GM21619 (cell line): ENCODE measurements around the gene GNAI3.

ENCODE experiments used
- ATAC-seq: cut with Tn5 transposase; IDR thresholded peaks from one replicate; pipeline ENCODE4 v1.9.1; 2021; ENCODE audit not compliant: unreplicated experiment

Gene GNAI3

GRCh38 chr1:109622137-109622892, 73.9 kb downstream of the GNAI3 start:
- ATAC-seq = no peak

GRCh38 chr1:109622895-109623294, 74.5 kb downstream of the GNAI3 start:
- ATAC-seq = no peak

DNA sequence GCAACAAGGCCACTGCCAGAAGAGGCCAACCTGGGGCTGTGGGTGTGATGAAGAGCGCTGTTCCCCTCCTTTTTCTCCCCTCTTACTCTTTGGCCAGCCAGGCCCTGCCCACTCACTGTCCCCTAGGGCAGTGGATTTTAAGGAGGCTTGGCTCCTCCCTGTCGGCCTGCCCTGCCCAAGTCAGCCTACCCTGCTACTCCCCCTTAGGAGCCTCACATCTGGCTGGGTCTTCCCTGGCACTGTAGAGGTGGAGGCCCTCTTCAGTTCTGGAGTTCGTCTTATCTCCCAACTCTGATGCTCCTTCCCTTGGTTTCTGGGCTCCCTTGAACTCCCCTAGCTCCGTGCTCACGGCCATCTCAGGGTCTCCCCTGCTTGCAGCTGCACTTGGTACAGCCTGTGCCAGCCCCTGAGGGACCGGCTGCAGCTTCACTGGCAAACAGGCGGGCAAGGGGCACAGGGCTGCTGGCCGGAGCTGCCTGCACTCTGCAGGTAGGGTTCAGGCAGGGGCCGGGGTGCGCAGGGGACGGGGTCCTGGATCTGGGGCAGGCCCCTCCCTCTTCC, 75.3 kb downstream of the GNAI3 start:
- no peak for ATAC-seq

DNA sequence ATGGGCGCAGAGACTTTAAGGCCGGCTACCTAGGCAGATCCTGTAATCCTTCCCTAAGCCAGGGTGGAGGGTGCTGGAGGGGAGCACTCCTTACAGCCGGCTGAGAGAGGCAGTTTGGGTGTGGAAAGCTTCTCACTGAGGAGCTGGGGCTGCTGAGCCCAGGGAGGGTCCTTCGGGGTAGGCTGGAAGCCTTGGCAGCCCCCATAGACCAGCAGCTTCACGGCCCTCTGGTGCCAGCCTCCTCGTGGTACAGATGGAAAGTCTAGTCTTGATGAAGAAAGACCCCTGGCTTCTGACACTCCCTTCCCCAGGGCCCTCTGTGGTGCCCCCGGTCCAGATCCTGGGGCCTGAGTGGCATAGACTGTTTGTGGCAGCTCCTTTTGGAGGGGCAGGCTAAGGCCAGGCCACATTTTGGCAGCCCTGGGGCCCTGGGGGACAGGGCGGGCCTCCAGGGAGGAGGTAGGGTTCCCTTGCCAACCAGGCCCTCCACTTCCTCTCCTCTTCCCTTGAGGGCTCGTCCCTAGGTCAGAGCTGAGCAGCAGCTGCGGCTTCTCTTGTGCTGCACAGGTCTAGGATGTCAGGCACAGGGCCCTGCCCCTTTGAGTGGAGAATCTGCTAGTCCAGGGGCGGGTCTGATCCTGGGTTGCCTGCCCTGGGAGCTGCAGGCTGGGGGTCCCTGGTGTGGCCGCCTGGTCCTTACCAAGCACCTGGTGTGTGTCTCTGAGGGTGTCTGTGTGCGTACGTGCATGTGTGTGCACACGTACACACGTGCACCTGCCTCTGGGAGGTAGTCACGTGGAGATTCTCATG, 76.0 kb downstream of the GNAI3 start:
- no peak for ATAC-seq

DNA sequence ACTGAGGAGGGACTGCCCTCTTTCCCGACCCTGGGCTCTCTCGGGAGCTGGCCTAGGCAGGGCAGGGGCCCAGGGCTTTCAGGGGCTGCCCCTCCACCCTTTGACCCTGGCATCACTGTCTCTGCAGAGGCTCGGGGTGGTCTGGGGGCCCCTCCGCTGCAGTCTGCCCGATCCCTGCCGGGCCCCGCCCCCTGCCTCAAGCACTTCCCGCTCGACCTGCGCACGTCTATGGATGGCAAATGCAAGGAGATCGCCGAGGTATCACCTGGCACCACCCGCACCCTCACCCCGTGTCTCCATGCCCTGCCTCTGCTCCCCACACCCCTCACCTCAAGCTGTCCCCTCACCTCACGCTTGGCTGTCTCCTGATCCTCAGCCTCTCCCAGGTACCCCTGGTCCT, 76.8 kb downstream of the GNAI3 start:
- ATAC-seq = no peak

DNA sequence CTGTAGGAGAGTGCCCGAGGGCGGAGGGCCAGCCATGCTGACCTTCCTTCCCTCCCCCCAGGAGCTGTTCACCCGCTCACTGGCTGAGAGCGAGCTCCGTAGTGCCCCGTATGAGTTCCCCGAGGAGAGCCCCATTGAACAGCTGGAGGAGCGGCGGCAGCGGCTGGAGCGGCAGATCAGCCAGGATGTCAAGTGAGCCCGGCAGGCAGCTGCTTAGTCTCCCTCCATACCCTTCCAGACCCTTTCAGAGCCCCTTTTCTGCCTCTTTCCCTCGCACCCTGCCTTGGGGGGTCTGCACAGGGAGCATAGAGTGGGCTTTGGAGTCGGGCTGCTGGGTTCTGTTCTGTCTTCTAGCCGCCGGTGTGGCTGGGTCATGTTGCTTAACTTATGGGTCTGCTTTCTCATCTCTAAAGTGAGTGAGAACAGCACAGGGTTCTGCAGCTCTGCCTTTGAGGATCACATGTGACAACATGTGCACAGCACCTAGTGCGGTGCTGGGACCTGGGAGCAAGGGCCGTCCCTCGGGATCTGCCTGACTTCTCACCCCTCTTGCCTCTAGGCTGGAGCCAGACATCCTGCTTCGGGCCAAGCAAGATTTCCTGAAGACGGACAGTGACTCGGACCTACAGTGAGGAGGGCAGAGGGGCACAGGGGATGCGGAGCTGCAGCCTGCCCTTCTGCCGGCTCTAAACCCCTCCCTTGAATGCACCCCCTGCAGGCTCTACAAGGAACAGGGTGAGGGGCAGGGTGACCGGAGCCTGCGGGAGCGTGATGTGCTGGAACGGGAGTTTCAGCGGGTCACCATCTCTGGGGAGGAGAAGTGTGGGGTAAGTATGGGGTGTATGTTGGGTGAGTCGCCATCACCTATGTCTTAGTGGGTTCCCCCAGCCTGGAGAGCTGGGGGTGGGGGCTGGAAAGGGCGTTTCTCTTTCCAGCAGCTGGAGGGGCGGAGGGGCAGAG, 77.5 kb downstream of the GNAI3 start:
- no peak for ATAC-seq

- ATAC-seq = no peak
Observed at GRCh38 chr1:109626682-109627408, 78.4 kb downstream of the GNAI3 start.

DNA sequence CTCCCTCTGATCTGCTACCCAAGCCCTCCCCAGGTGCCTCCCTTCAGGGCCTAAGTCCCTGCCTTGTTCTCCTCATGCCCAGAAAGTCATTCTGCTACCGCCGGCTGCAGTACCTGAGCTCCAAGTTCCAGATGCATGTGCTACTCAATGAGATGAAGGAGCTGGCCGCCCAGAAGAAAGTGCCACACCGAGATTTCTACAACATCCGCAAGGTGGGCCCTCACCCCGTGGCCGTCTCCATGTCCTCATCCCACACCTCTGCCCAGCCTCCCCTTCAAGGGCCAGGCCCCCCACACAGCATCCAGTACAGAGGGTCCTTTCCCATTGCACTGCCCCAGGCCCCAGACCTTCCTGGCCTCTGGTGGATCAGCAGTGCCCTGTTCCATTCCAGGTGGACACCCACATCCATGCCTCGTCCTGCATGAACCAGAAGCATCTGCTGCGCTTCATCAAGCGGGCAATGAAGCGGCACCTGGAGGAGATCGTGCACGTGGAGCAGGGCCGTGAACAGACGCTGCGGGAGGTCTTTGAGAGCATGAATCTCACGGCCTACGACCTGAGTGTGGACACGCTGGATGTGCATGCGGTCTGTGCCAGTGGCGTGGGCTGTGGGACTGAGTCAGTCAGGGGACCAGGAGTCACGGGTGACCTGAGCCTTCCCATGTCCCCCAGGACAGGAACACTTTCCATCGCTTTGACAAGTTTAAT, 79.4 kb downstream of the GNAI3 start:
- no peak for ATAC-seq

DNA sequence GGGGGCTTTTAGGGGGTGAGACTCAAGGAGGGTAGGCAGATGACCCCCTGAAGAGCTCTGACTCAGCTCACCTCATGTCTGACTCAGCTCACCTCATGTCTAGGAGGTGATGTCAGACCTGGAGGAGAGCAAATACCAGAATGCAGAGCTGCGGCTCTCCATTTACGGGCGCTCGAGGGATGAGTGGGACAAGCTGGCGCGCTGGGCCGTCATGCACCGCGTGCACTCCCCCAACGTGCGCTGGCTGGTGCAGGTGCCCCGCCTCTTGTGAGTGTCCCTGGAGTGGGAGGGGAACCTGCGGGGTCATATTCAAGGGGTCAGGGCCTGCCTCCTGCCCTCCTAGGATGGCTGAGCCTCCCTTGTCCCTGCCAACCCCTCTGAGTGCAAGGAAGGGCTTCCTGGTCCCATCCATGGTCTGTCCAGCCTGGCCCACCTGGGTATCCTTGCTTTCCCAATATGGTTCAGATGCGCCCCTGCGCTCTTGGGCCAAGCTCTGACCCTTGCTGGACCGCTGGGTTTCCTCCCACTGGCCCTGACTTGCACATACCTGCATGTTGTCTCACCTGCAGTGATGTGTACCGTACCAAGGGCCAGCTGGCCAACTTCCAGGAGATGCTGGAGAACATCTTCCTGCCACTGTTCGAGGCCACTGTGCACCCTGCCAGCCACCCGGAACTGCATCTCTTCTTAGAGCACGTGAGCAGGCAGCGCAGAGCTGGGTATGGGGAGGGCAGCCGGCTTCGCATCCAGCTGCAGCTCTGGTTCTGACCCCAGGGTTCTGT, 80.3 kb downstream of the GNAI3 start:
- no peak for ATAC-seq

GRCh38 chr1:109629372-109630030, 81.1 kb downstream of the GNAI3 start:
- no peak for ATAC-seq

DNA sequence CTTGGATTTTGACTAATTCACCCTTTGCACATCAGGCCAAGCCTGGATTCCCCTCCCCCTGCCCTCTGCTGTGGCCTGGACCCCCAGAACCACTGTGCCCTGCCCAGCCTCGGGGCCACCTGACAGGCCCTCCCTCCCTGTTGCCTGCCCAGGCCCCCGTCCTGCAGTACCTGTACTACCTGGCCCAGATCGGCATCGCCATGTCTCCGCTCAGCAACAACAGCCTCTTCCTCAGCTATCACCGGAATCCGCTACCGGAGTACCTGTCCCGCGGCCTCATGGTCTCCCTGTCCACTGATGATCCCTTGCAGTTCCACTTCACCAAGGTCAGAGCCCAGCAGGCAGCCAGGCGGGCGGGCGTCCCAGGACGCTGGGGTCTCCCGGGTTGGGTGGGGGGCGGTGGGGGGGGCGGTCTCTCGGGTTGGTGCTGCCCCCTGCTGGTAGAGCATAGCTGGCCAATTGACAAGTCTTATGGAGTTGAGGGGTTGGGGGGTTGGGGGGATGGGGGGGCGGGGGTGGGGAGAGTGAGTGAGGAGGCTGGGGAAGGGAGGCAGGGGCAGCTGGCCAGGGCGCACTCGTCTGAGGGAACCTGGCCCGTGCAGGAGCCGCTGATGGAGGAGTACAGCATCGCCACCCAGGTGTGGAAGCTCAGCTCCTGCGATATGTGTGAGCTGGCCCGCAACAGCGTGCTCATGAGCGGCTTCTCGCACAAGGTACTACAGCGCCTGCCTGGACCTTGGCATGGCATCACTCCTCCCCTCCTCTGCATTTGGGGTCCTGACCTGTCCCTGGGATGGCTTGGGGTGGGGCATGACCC, 81.9 kb downstream of the GNAI3 start:
- no peak for ATAC-seq

- no peak for ATAC-seq
Observed at GRCh38 chr1:109630898-109631512, 82.6 kb downstream of the GNAI3 start.

DNA sequence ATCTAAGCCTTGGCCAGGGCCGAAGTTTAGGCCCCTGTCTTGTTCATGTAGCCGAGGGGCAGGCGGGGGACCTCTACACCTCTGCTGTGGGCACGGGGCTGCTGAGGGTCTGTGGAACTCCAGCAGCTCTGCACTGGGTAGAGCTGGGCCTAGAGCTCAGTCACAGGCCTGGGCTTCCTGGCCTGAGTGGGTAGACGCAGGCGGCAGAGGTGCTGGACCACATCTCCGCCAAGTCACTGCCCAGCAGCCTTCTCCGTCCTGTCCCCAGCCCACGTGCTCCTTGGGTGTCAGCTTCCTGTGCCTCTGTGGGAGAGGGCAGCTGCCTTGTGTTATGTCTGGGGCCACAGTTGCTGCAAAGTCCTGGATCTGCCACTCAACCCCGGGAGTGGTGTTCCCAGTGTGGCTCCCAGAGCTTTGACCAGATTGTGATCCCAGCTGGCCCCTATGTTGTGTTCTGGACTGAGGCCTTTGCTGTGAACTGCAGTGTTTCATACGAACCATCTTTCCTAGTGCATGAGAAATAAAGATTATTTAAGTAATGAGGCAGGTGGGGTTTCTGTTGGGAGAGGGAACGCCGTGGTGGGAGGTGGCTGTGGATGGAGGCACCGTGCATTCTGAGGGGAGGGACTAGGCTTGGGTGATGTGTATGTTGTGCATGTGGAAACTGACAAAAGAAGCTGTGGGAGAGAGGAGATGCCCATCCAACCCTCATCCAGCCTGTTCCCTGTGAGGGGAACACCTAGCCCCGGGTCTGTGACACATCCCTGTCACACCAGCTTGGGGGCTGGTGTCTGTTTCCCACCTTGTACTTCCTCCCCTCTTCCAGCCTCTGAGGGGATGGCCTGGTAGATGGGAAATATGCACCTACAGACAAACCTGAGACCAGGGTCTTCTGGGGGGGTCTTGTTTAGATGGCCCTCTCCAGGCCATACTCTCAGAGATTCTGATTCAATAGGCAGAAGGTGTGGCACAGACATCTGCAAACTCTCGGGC, 83.4 kb downstream of the GNAI3 start:
- no peak for ATAC-seq

DNA sequence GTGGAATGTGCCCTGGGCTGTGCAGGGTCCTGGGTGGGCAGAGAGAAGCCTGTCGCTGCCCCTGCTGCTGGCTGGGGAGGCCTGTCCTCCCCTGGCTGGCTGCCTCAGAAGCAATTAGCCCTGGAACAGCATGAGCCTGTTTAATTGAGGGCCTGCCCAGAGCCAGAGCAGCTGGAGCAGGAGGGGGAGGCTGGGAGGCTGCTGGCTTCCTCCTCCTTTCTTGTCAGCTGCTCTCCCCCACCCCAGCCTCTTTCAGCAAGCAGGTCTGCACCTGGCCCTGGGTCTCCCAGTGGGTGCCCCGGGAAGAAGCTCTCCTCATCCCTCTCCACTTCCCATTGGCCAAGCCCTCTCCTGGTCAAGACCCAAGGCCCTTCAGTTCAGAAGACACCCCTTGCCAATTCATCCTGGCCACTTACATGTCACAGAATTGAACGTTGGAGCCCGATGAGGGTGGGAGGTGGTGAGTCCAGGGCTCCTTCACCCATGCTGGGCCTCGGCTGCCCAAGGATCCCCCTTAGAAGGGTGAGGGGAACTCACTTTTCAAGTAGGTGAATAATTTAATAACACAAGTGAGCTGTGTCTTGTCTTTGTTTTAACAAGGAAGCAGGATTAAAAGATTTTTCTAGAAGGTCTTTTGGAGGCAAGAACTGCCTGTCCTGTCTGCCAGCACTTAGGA, 84.4 kb downstream of the GNAI3 start:
- ATAC-seq = no peak

DNA sequence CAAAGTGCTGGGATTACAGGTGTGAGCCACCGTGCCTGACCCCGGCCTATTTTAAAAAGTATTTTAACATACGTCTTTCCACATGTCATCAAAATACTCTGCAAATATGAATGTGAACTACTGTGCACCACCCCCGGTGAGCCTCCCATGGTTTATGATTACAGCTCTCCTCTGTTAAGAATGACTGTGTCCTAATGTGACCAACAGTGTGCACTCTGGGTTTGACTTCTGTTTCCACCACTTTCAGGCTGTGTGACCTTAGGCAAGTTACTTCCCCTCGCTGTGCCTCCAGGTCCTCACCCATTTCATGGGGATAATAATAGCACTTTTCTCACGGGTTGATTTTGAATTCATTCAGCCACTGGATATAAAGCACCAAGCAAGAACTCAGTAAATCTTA, 85.9 kb downstream of the GNAI3 start:
- no peak for ATAC-seq
